ENCODE data around the gene STUM.

STUM gene

GRCh38 chr1:226658546-226659125, 110.1 kb downstream of the STUM start:
- no peak for DNase-seq (ENCODE audit: extremely low spot score)
- ChIA-PET POLR2A (no interaction called here), CTCF (no interaction called here)
- no peak for TF ChIP-seq CTCF (IDR thresholded peaks at IDR 0.05; ENCODE audit: control extremely low read depth, extremely low read depth, low read depth, missing control alignments)

All from GM10248 (cell line).